ENCODE data around the gene PIK3C2G. TPM values are rescaled to one million over a fixed set of nuclear protein-coding genes. Genes with fewer than 3 reads are reported as not detected.
A peak's percentile ranks its signal among the peaks of the same experiment; 100 is the strongest.
"Not testable (repeated sequence)": the region's sequence is repeated elsewhere in the genome, so short reads cannot be mapped to it uniquely, and the experiment has no call there.

The PIK3C2G gene
- total RNA-seq, 4 donors from 2014 or later, result 17.9 to 27.7 (median 26.6) TPM

DNA sequence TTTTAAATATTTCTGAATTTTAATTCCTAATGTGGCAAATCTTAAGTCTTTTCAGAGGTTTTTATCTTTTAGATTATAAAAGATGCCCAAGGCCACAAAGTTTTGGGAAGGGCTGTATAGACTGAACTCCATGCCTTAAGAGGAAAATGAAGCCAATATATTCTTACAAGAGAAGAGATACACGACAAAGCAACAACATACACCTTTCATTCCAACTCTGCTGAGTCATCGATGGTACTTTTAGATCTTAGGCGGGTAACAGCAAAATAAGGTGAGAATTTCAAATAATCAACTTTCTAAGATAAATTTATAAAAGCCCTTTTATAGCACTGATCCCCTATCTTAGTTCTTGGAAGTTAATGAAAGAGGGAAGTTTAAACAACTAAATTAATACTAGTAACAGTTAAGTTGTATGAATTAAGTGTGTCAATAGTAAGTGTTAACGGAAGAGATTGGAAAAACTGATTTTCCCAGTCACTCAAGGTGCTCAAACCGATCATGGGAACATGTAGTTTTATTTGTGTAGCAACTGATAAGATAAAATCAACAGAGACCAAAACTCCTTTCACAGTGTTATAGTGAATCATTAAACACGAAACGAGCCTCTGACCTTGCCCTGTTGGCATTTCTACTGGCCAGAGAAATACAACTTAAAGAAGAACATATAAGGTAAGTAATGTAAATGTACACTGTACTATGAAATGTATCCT, 18.8 kb upstream of the PIK3C2G start:
- TF ChIP-seq, protein P1, sequence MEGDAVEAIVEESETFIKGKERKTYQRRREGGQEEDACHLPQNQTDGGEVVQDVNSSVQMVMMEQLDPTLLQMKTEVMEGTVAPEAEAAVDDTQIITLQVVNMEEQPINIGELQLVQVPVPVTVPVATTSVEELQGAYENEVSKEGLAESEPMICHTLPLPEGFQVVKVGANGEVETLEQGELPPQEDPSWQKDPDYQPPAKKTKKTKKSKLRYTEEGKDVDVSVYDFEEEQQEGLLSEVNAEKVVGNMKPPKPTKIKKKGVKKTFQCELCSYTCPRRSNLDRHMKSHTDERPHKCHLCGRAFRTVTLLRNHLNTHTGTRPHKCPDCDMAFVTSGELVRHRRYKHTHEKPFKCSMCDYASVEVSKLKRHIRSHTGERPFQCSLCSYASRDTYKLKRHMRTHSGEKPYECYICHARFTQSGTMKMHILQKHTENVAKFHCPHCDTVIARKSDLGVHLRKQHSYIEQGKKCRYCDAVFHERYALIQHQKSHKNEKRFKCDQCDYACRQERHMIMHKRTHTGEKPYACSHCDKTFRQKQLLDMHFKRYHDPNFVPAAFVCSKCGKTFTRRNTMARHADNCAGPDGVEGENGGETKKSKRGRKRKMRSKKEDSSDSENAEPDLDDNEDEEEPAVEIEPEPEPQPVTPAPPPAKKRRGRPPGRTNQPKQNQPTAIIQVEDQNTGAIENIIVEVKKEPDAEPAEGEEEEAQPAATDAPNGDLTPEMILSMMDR (IDR thresholded peaks at IDR 0.05), result no peak
- TF ChIP-seq POLR2A (IDR thresholded peaks at IDR 0.05), result no peak
- intact Hi-C loops (cut with DNase I; ENCODE audit: low total_unique reads), result no loop called here
- no peak overlapping the region for H3K4me3 ChIP-seq (ENCODE audit: low read depth, poor library complexity, severe bottlenecking)
- no peak for DNase-seq (ENCODE audit: low spot score in 2 of 2)
- WGBS, 2 donors, result 69 to 71% methylated on average over 7 of the region's 7 CpGs

DNA sequence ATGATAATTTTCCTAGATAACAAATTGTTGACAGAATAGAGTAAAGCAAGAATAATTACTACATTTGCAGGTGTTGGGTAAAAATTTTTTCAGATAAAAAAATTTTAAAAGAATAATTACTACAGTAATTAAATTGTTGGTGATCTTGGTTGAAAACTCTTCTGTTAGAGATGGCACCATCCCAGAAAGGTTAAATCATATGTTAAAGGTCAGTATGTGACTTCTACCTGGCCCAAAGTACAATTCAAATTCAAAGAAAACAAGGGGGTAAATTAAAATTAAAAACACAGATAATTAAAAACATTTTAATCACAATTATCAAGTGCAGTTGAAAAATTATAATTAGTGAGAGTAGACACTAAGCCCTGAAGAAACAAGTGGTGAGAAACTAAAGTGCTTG, 18.1 kb upstream of the PIK3C2G start:
- intact Hi-C loops (cut with DNase I; ENCODE audit: low total_unique reads), result no loop called here
- no peak for DNase-seq (ENCODE audit: low spot score in 2 of 2)
- H3K4me3 ChIP-seq (ENCODE audit: low read depth, poor library complexity, severe bottlenecking), result no peak overlapping the region
- TF ChIP-seq POLR2A (IDR thresholded peaks at IDR 0.05), result no peak
- TF ChIP-seq, protein P1 (IDR thresholded peaks at IDR 0.05), result no peak

DNA sequence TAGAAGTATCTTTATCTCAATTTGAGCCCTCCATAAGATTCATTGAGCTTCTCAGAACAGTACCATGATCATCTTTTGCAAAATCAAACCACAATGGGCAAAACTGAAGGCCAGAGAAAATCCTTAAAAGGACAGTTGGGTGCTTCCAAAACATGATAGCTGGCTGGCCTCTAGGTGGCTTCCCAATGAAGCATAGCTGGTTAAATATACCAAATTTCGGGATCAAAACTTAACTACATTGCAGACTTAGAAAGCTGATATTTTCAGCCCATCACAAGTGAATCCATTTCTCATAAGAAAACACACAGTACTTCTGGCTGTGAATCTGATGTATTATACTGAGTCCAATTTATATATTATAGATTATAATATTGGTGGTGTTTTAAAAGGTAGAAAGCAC, 15.3 kb upstream of the PIK3C2G start:
- WGBS, 2 donors, result 77 to 84% methylated on average over 1 of the region's 1 CpG
- DNase-seq (ENCODE audit: low spot score in 2 of 2), result no peak
- no peak overlapping the region for H3K4me3 ChIP-seq (ENCODE audit: low read depth, poor library complexity, severe bottlenecking)
- intact Hi-C loops (cut with DNase I; ENCODE audit: low total_unique reads), result no loop called here
- TF ChIP-seq, protein P1 (IDR thresholded peaks at IDR 0.05), result no peak
- TF ChIP-seq POLR2A (IDR thresholded peaks at IDR 0.05), result no peak

DNA sequence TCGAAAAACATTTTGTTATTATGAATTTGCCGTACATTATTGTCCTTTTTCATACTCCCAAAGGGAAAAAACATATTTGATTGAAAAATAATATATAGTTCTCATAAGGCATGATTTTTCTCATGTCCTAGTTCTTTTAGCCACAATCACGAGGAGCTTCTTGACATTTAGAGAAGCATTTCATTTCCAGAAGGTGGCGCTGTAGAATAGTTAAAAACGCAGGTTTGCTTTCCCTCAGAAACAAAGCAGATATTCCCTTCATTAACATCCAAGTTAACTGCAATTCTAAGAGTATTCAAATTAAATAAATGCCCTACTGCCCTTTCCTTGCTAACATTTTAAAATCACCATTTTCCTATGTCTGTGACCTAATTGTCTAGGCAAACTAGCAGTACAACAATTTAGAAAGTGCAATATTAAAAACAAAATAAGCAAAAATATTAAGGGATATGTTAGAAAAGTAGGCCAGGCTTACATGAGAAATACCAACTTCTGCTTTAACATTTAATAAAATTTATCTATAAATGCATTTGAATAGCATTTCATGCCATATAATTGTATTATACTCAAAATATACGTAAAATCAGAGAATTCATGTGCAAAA, 10.9 kb upstream of the PIK3C2G start:
- no peak for DNase-seq (ENCODE audit: low spot score in 2 of 2)
- no peak overlapping the region for H3K4me3 ChIP-seq (ENCODE audit: low read depth, poor library complexity, severe bottlenecking)
- no peak for TF ChIP-seq POLR2A (IDR thresholded peaks at IDR 0.05)
- TF ChIP-seq, protein P1 (IDR thresholded peaks at IDR 0.05), result peak in 1 of 3 donors; percentile 20
- WGBS, 2 donors, result 22 to 25% methylated on average over 6 of the region's 6 CpGs
- intact Hi-C loops (cut with DNase I; ENCODE audit: low total_unique reads), result no loop called here

DNA sequence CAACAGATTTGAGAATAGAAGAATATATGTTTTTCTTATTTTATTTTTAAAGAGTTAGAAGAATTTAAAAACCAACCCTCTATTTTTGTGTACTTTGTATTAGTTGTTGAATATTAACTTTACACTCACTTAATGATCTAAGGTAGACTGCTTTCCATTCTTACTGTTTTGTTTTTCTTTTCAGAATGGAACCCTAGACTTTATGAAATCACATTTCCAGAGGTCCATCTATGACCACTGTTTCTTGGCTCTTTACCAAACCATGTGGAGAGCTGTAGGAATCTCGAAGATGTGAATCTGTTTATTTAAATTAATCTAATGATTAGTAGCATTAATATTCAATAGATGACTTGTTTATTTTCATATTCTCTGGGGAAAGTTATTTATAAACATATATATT, 7.2 kb upstream of the PIK3C2G start:
- no peak for DNase-seq (ENCODE audit: low spot score in 2 of 2)
- 53 to 68% methylated on average over 1 of the region's 1 CpG for WGBS, 2 donors
- intact Hi-C loops (cut with DNase I; ENCODE audit: low total_unique reads), result no loop called here

DNA sequence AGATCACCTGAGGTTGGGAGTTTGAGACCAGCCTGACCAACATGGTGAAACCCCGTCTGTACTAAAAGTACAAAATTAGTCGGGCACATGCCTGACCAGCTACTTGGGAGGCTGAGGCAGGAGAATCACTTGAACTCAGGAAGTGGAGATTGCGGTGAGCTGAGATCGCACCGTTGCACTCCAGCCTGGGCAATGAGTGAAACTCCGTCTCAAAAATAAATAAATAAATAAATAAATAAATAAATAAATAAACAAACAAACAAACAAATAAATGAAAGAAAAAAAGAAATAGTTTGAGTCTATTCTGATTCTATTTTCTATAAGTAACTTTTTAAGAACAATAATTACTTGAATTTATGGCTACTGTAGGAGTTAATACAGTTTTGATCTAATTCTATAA, 6.3 kb upstream of the PIK3C2G start:
- H3K4me3 ChIP-seq (ENCODE audit: low read depth, poor library complexity, severe bottlenecking); DNase-seq (ENCODE audit: low spot score in 2 of 2); intact Hi-C loops (cut with DNase I; ENCODE audit: low total_unique reads): not testable (repeated sequence)
- WGBS, 2 donors, result 82 to 90% methylated on average over 6 of the region's 6 CpGs

More for the DNA sequence above, 7.2 kb upstream of the PIK3C2G start:
- TF ChIP-seq POLR2A (IDR thresholded peaks at IDR 0.05), result no peak
- TF ChIP-seq, protein P1 (IDR thresholded peaks at IDR 0.05), result no peak
- H3K4me3 ChIP-seq (ENCODE audit: low read depth, poor library complexity, severe bottlenecking), result no peak overlapping the region

All from lower leg skin (tissue), 4 donors.